Activated naive CD4-positive, alpha-beta T cell treated with anti-CD3 and anti-CD28 coated beads for 36 hours (primary cell): Measurements from ENCODE around the gene MAP3K20. TPM values are rescaled to one million over a fixed set of nuclear protein-coding genes. Genes with fewer than 3 reads are reported as not detected.
"Not testable (repeated sequence)": the region's sequence is repeated elsewhere in the genome, so short reads cannot be mapped to it uniquely, and the experiment has no call there.

ENCODE experiments used
- CTCF ChIA-PET: fragments of 350-600 bp; sonication (Branson Sonifier 250); formaldehyde crosslinking; loops from one replicate; lab custom pipeline; 2021; ENCODE audit warnings: antibody characterized with exemption; lab: Charles Lee
- DNase-seq: peaks from one replicate; pipeline ENCODE4 v3.0.0-alpha.2; 2020
- H3K27ac Mint-ChIP-seq: one replicate; pipeline ENCODE4 v1.8.0; 2021; ENCODE audit warnings: mild to moderate bottlenecking, mixed read lengths
- H3K27me3 Mint-ChIP-seq: one replicate; pipeline ENCODE4 v1.8.0; 2021; ENCODE audit warnings: low read depth, mixed read lengths
- H3K36me3 Mint-ChIP-seq: one replicate; pipeline ENCODE4 v1.8.0; 2021; ENCODE audit warnings: low read depth, mixed read lengths
- H3K4me1 Mint-ChIP-seq: one replicate; pipeline ENCODE4 v1.8.0; 2021; ENCODE audit warnings: low read depth, mixed read lengths
- H3K4me3 Mint-ChIP-seq: one replicate; pipeline ENCODE4 v1.8.0; 2021; ENCODE audit warnings: mild to moderate bottlenecking, moderate library complexity, mixed read lengths
- H3K9me3 Mint-ChIP-seq: one replicate; pipeline ENCODE4 v1.8.0; 2021; ENCODE audit warnings: mixed read lengths
- intact Hi-C: fragments of 100-400 bp; cut with micrococcal nuclease; formaldehyde crosslinking; loops from one replicate; pipeline ENCODE4 v1.15.1; 2023
- total RNA-seq, 2 experiments: library from RNA; stranded (reverse); gene quantifications; one replicate each; pipeline ENCODE4 v1.2.3, GENCODE V29; 2021

MAP3K20 gene
- total RNA-seq, 2 experiments from 2014 or later: 3.0 to 3.7 TPM

DNA sequence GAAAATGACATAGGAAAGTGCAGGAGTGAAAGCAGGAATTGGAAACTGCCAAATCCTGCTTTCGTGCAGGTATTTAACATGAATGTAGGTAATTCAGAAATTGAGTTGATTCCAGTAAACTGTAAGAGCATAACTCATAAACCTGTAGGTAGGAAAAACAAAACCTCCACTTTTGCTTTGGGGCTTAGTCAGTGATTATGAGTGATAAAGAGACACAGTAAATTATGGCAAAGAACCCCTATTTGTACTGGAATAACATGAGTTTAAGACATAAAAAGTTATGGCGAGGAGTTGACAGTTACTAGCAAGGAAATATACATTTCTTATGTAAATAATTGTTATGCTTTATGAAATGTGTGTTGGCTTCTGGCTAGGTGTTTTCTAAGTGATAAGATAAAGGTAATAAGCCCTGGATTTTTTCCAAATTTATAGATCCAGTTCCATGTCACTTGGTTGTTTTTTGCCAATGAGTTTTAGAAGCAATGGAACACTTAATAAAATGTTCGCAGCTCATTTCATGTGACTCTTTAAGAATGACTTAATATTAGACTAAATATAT, 17.3 kb downstream of the MAP3K20 start:
- no peak for DNase-seq
- H3K9me3 Mint-ChIP-seq: no peaks in the 10 kb centered on the region
- peaks cover 26% of the 10 kb centered on the region for H3K27me3 Mint-ChIP-seq
- CTCF ChIA-PET: no interaction called here
- no peak overlapping the region for H3K4me3 Mint-ChIP-seq
- no peaks in the 10 kb centered on the region for H3K4me1 Mint-ChIP-seq
- no peaks in the 10 kb centered on the region for H3K36me3 Mint-ChIP-seq
- intact Hi-C loops: loop anchor here (5.0 kb wide), 1 partner anchor 119 kb away; no protein-coding TSS in a partner anchor
- H3K27ac Mint-ChIP-seq: no peak overlapping the region

DNA sequence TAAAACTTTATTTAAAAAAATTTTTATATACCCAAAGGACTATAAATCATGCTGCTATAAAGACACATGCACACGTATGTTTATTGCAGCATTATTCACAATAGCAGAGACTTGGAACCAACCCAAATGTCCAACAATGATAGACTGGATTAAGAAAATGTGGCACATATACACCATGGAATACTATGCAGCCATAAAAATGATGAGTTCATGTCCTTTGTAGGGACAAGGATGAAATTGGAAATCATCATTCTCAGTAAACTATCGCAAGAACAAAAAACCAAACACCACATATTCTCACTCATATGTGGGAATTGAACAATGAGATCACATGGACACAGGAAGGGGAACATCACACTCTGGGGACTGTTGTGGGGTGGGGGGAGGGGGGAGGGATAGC, 18.0 kb downstream of the MAP3K20 start:
- CTCF ChIA-PET, H3K9me3 Mint-ChIP-seq, H3K36me3 Mint-ChIP-seq, H3K4me1 Mint-ChIP-seq, DNase-seq, H3K27ac Mint-ChIP-seq, H3K4me3 Mint-ChIP-seq: not testable (repeated sequence)
- intact Hi-C loops: loop anchor here (5.0 kb wide), 1 partner anchor 119 kb away; no protein-coding TSS in a partner anchor
- H3K27me3 Mint-ChIP-seq: peaks cover 23% of the 10 kb centered on the region

DNA sequence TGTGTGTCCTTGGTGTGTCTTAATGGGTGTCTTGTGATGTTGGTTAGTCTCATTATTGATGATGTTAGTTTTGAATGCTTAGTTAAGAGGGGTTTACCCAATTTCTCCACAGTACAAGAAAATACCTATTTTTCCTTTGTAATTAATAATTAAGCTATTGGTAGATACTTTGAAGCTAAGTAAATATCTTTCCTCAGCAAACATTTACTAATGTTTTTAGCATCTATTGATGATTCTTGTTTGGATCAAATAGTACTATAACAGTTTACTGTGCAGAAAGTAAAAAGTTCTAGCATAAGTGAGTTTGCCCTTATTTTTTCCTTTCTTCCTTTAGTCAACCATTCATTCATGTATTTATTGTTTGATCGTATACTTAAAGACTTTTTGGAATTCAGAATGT, 19.1 kb downstream of the MAP3K20 start:
- no peaks in the 10 kb centered on the region for H3K9me3 Mint-ChIP-seq
- CTCF ChIA-PET: no interaction called here
- H3K36me3 Mint-ChIP-seq: no peaks in the 10 kb centered on the region
- H3K27me3 Mint-ChIP-seq: peaks cover 23% of the 10 kb centered on the region
- no peaks in the 10 kb centered on the region for H3K4me1 Mint-ChIP-seq
- no peak for DNase-seq
- intact Hi-C loops: loop anchor here (5.0 kb wide), 1 partner anchor 118 kb away; no protein-coding TSS in a partner anchor
- no peak overlapping the region for H3K4me3 Mint-ChIP-seq
- H3K27ac Mint-ChIP-seq: no peak overlapping the region

DNA sequence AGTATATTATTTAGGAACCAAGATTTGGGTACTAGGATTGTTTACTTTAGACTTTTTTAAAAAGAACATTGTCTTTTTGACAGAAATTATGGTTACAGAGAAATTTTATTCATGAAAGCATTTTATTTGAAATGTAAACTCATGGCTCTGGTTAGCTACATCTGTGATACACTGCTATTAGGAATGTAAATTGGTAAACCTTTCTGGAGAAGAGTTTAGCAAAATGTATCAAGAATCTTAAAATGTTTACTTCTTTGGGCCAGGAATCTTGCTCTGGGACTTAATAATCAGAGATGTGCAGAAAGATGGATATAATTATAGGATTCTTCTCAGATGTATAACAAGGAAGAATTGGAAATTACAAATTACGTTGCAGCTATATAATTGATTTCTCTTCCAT, 19.7 kb downstream of the MAP3K20 start:
- peaks cover 22% of the 10 kb centered on the region for H3K27me3 Mint-ChIP-seq
- H3K27ac Mint-ChIP-seq: no peak overlapping the region
- H3K9me3 Mint-ChIP-seq: no peaks in the 10 kb centered on the region
- H3K4me1 Mint-ChIP-seq: no peaks in the 10 kb centered on the region
- no peak for DNase-seq
- no peak overlapping the region for H3K4me3 Mint-ChIP-seq
- H3K36me3 Mint-ChIP-seq: no peaks in the 10 kb centered on the region
- CTCF ChIA-PET: no interaction called here
- intact Hi-C loops: no loop called here

DNA sequence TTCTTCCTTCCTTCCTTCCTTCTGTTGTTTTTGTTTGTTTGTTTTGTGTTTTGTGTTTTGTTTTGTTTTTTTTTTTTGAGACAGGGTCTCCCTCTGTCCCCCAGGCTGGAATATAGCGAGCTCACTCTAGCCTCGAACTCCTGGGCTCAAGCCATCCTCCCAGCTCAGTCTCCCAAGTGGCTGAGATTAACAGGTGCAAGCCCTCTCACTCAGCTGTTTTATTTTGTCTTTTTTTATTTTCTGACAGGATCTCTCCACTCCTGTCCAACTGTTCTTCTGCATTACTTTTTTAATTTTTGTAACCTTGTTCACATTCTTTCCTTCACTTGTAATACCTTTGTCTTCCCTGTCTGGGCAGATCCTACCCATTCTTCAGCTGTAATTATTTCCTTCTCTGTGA, 23.6 kb downstream of the MAP3K20 start:
- Mint-ChIP-seq H3K36me3 (no peaks in the 10 kb centered on the region), H3K27me3 (peaks cover 13% of the 10 kb centered on the region), H3K4me1 (peaks cover 7% of the 10 kb centered on the region), H3K27ac (no peak overlapping the region), H3K9me3 (no peaks in the 10 kb centered on the region), H3K4me3 (no peak overlapping the region)
- intact Hi-C loops: no loop called here
- CTCF ChIA-PET: interaction anchor here (1.2 kb wide), 1 partner anchor 72 kb away, joined by 4 read pairs; no protein-coding TSS in a partner anchor
- no peak for DNase-seq

DNA sequence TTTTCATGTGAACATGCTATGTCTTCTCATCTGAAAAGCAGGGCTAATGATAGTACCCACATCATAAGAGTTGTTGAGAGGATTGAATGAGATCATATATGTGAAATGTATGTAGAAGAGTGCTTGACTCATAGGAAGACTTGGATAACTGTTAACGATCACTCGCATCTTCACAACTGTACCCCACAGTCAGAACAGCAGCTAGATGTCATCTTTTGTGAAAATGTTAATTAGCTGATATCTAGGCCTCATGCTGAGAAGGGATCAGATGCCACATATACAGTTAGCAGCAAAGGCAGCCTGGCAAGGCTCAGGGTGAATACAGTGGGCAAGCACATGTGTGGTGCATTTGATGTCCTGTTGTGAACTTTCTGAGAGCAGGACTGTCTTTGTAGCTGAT, 24.2 kb downstream of the MAP3K20 start:
- Mint-ChIP-seq H3K27me3 (peaks cover 10% of the 10 kb centered on the region), H3K9me3 (no peaks in the 10 kb centered on the region), H3K4me3 (no peak overlapping the region), H3K36me3 (no peaks in the 10 kb centered on the region), H3K4me1 (peaks cover 7% of the 10 kb centered on the region), H3K27ac (no peak overlapping the region)
- no peak for DNase-seq
- intact Hi-C loops: no loop called here
- CTCF ChIA-PET: interaction anchor here (1.0 to 1.2 kb wide), 2 partner anchors 73 to 110 kb away, joined by 3 to 4 read pairs; no protein-coding TSS in a partner anchor

DNA sequence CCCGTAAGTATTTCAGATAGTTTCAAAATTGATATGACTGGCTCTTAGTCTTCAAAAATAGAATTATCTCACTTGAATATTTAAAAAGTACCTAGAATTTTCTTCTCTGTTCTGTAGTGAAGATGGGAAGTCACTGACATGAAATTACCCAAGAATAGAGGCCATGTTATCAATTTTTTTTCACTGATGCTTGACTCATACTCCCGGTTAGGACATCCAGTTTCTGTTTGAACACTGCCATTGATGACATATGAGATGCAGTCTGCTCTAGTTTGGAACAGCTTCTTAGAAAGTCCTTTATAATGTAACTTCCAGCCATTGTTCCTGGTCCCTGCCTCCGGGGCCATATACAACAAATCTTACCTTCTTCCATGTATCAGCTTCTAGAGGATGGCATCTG, 26.0 kb downstream of the MAP3K20 start:
- no peak overlapping the region for H3K4me3 Mint-ChIP-seq
- H3K27ac Mint-ChIP-seq: no peak overlapping the region
- intact Hi-C loops: no loop called here
- no peaks in the 10 kb centered on the region for H3K9me3 Mint-ChIP-seq
- peaks cover 6% of the 10 kb centered on the region for H3K27me3 Mint-ChIP-seq
- CTCF ChIA-PET: no interaction called here
- DNase-seq: no peak
- H3K36me3 Mint-ChIP-seq: no peaks in the 10 kb centered on the region
- H3K4me1 Mint-ChIP-seq: peaks cover 7% of the 10 kb centered on the region

DNA sequence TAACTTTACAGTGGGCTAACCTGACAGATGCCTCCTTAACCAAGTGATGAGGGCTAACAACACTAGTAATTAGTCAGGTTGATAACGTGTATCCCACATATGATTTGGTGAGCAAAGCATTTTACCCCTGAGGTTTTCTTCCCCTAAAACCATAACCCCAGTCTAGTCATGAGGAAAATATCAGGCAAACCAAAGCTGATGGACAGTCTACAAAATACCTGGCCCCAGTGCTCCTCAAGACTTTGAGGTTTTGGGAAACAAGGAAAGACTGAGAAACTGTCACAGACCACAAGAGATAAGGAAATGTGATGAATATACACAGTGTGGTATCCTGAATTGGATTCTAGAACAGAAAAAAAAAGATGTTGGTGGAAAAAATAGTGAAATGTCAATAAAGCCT, 28.5 kb downstream of the MAP3K20 start:
- Mint-ChIP-seq H3K9me3 (no peaks in the 10 kb centered on the region), H3K36me3 (no peaks in the 10 kb centered on the region), H3K4me3 (no peak overlapping the region), H3K4me1 (peaks cover 7% of the 10 kb centered on the region), H3K27ac (no peak overlapping the region), H3K27me3 (peaks cover 7% of the 10 kb centered on the region)
- DNase-seq: no peak
- CTCF ChIA-PET: no interaction called here
- intact Hi-C loops: no loop called here

DNA sequence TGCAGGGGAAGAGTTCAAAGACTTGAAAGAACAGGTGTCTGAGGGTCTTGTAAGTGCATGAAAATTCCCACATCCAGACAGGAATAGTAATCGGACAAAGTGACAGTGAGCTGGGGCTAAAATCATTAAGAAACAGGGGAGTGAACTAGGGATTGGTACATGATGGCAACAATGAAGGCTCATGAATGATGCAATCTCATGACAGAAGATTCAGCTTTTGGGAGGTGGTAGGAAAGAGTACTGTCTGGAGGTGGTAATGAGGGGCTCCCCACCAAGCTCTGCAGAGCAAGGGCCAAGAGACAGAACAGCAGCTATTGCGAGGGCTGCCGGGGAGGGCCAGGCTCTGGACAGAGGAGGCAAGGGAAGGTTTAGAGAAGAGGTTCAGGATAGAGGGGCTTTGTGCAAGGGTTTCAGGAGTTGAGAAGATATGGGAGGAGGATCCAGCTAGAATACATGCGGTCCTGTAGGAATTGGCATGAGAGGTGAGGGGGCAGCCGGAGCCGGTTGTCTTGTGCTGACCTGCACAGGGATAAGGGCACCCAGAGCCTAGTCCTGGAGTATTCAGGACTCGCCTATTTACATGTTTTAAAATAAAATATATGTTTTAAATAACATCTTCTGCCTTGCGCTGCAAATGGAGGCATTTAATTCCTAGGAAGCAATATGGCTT, 31.4 kb downstream of the MAP3K20 start:
- no peaks in the 10 kb centered on the region for H3K36me3 Mint-ChIP-seq
- CTCF ChIA-PET: interaction anchor here (0.6 kb wide), 1 partner anchor 1624 kb away, joined by 3 read pairs; no protein-coding TSS in a partner anchor
- no peak overlapping the region for H3K27ac Mint-ChIP-seq
- H3K27me3 Mint-ChIP-seq: peaks cover 18% of the 10 kb centered on the region
- no peak overlapping the region for H3K4me3 Mint-ChIP-seq
- DNase-seq: no peak
- H3K4me1 Mint-ChIP-seq: no peaks in the 10 kb centered on the region
- H3K9me3 Mint-ChIP-seq: peaks cover 1% of the 10 kb centered on the region
- intact Hi-C loops: no loop called here

DNA sequence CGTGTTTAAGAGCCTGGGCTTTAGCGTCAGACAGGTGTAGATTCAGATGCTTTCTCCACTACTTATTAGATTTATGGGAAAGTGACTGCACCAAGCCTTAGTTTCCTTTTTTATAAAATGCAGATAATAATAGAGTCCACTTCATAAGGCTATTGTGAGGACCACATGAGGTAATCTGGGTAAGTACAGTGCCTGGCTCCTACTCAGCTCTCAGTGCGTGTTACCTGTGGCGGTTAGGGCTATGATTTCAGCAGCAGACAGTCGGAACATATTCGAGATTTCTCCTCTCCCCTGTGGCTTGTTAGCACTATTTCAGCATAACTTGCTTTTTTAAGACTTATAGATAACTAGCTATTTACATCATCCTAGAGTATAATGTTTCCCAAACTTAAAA, 32.0 kb downstream of the MAP3K20 start:
- Mint-ChIP-seq H3K27me3 (peaks cover 19% of the 10 kb centered on the region), H3K4me1 (no peaks in the 10 kb centered on the region), H3K4me3 (no peak overlapping the region), H3K27ac (no peak overlapping the region), H3K36me3 (no peaks in the 10 kb centered on the region), H3K9me3 (peaks cover 3% of the 10 kb centered on the region)
- intact Hi-C loops: no loop called here
- CTCF ChIA-PET: no interaction called here
- DNase-seq: no peak

DNA sequence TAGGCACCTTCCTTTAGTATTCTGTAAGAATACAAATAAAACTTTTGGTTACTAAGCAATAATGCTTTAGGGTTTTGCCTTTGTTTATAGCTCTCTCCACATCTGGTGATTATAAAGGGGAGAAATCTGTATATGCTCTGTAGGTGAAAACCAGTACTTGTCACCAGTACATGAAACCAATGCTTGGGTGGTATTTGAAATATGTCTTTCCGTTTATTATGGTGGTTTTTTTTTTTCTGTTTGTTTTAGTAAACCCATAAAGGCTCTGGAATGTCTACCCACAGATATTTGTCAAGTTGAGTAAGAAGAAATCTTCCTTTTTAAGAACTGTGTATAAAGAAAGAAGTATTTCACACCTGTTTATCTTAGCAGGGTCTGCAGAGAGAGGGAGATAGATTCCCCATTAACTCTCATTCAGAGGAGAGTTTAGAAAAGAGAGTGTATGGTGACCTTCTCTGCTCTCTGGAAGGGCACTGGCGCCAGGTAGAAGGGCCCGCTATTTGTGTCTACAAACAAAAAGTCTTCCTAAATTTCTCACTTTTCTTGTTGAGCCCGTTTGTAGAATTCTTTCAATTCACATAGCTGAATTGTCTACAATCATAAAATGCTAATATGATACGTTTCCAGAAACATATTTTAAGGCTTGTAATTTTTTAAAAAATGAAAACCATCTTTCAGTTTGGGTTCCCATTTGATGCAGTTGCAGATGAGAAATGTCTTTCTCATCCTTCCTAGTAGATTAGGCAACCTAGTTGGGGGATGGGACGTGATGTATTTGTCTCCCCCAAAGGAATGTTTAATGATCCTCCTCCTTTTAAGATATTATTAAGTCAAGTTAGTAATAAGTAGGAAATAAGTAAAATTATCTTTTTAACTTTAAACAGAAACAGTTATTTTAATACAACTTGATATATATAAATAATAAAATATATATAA, 33.9 kb downstream of the MAP3K20 start:
- DNase-seq: no peak
- H3K4me1 Mint-ChIP-seq: no peaks in the 10 kb centered on the region
- H3K9me3 Mint-ChIP-seq: peaks cover 3% of the 10 kb centered on the region
- CTCF ChIA-PET: no interaction called here
- peaks cover 30% of the 10 kb centered on the region for H3K27me3 Mint-ChIP-seq
- H3K4me3 Mint-ChIP-seq: no peak overlapping the region
- H3K36me3 Mint-ChIP-seq: no peaks in the 10 kb centered on the region
- no peak overlapping the region for H3K27ac Mint-ChIP-seq
- intact Hi-C loops: no loop called here

DNA sequence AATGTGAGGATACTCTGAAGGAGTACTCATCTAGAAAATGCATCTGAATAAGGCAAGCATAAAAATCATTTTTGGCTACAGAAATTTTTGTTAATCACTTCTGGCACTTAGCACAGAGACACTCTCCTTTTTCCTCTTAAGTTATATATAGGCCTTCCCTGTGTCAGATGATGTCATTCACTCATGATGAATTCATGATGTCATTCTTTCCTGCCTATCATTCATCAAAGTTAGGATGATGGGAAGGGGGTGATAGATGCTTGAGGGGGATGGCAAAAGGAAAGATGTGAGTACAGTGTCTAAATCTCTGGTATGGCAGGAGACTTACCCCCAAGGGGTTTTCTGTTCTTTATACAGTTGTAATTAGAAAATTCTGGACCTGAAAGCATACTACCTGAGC, 42.0 kb downstream of the MAP3K20 start:
- H3K4me1 Mint-ChIP-seq: peaks cover 5% of the 10 kb centered on the region
- H3K9me3 Mint-ChIP-seq: no peaks in the 10 kb centered on the region
- intact Hi-C loops: no loop called here
- H3K36me3 Mint-ChIP-seq: no peaks in the 10 kb centered on the region
- no peak overlapping the region for H3K27ac Mint-ChIP-seq
- no peak for DNase-seq
- H3K4me3 Mint-ChIP-seq: no peak overlapping the region
- CTCF ChIA-PET: interaction anchor here (1.7 kb wide), 1 partner anchor 90 kb away, joined by 4 read pairs; no protein-coding TSS in a partner anchor
- peaks cover 35% of the 10 kb centered on the region for H3K27me3 Mint-ChIP-seq
